SU-DHL-6 (cell line): ENCODE measurements around the gene JAK1.

ENCODE experiments used
- H2AFZ ChIP-seq: fragments of 200-600 bp; sonication (generic); 2 replicates; pipeline ENCODE4 v1.6.1; 2014; ENCODE audit warnings: low read depth, mild to moderate bottlenecking, moderate library complexity, mixed read lengths, antibody characterized with exemption, low read length; ENCODE audit not compliant: severe bottlenecking
- H3F3A ChIP-seq: fragments of 200-600 bp; shearing (Covaris generic); 2 replicates; pipeline ENCODE4 v1.6.0; 2016; ENCODE audit warnings: antibody characterized with exemption, mild to moderate bottlenecking; ENCODE audit not compliant: insufficient read depth
- H3K27ac ChIP-seq: fragments of 200-600 bp; sonication (generic); 2 replicates; pipeline ENCODE4 v1.5.1; 2016; ENCODE audit warnings: low read depth, mild to moderate bottlenecking, low read length, moderate library complexity, mixed read lengths
- H3K27me3 ChIP-seq: fragments of 200-600 bp; sonication (generic), shearing (Covaris generic); 2 replicates; pipeline ENCODE4 v1.6.0; 2014; ENCODE audit warnings: mild to moderate bottlenecking, low read length
- H3K36me3 ChIP-seq: fragments of 200-600 bp; sonication (generic); 2 replicates; pipeline ENCODE4 v1.6.1; 2014; ENCODE audit warnings: mild to moderate bottlenecking, low read length, mixed read lengths
- H3K4me2 ChIP-seq: fragments of 300-600, 200-600 bp; shearing (Covaris generic), sonication (generic); 2 replicates; pipeline ENCODE4 v1.6.0; 2014; ENCODE audit warnings: low read length, low read depth, mild to moderate bottlenecking; ENCODE audit not compliant: poor library complexity, severe bottlenecking
- H3K4me3 ChIP-seq: fragments of 200-600 bp; sonication (generic); 2 replicates; pipeline ENCODE4 v1.5.1; 2014; ENCODE audit warnings: antibody characterized with exemption, low read length, mild to moderate bottlenecking, mixed read lengths; ENCODE audit not compliant: insufficient read depth, poor library complexity, severe bottlenecking
- H3K79me2 ChIP-seq: fragments of 200-600 bp; sonication (generic); 2 replicates; pipeline ENCODE4 v1.6.1; 2014; ENCODE audit warnings: mild to moderate bottlenecking, low read length, moderate library complexity; ENCODE audit not compliant: insufficient read depth
- H3K9ac ChIP-seq: fragments of 200-600 bp; sonication (generic); 2 replicates; pipeline ENCODE4 v1.7.0; 2014; ENCODE audit warnings: mild to moderate bottlenecking, low read length
- H3K9me2 ChIP-seq: fragments of 200-600 bp; sonication (generic); replicated peaks from 2 replicates; pipeline ENCODE4 v1.6.1; 2014; ENCODE audit warnings: low read length; ENCODE audit not compliant: insufficient read depth
- H3K9me3 ChIP-seq: fragments of 200-600 bp; sonication (generic); 2 replicates; pipeline ENCODE4 v1.6.1; 2014; ENCODE audit warnings: low read length, mixed read lengths; ENCODE audit not compliant: insufficient read depth
- H4K20me1 ChIP-seq: fragments of 200-600 bp; sonication (generic); 2 replicates; pipeline ENCODE4 v1.6.1; 2014; ENCODE audit warnings: low read depth, mild to moderate bottlenecking, antibody characterized with exemption, low read length, moderate library complexity, mixed read lengths
- EZH2phosphoT487 ChIP-seq: fragments of 200-600 bp; sonication (generic), shearing (Covaris generic); conservative IDR thresholded peaks from 2 replicates; pipeline ENCODE4 v1.6.1; 2018; ENCODE audit warnings: mild to moderate bottlenecking, antibody characterized with exemption, low read length, moderate library complexity, mixed read lengths
- TF ChIP-seq, protein P1 (sequence below): fragments of 200-600 bp; sonication (generic); IDR thresholded peaks from one replicate; pipeline ENCODE4 v1.5.1; 2017; ENCODE audit warnings: antibody characterized with exemption, mild to moderate bottlenecking, low read length, moderate library complexity; ENCODE audit not compliant: insufficient read depth, poor library complexity, severe bottlenecking

Gene JAK1

DNA sequence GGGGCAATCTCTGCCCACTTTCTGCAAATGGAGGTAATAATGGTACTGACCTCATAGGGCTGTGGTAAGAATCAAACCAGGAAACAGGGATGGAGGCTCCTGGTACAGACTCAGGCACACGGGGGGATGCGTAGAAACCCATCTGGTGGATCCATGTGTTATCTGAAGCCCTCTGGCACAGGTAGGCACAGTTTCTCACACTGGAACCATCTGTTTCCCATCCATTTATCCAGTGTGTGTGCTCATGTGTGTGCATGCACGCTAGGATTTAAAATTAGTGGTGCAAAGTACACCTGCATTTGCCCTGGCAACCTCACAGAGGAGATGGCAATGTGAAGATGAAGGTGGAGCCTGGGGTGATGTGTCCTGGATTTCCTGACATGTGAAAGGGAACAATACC, 118.2 kb downstream of the JAK1 start:
- no peaks in the 10 kb centered on the region for H3F3A ChIP-seq
- H4K20me1 ChIP-seq: no peaks in the 10 kb centered on the region
- no peaks in the 10 kb centered on the region for H3K9me3 ChIP-seq
- no peak overlapping the region for H3K4me2 ChIP-seq
- no peak overlapping the region for H2AFZ ChIP-seq
- no peak overlapping the region for H3K27ac ChIP-seq
- H3K27me3 ChIP-seq: no peaks in the 10 kb centered on the region
- H3K79me2 ChIP-seq: no peaks in the 10 kb centered on the region
- no peaks in the 10 kb centered on the region for H3K9me2 ChIP-seq
- no peak overlapping the region for H3K4me3 ChIP-seq
- H3K9ac ChIP-seq: no peak overlapping the region
- TF ChIP-seq, protein P1, sequence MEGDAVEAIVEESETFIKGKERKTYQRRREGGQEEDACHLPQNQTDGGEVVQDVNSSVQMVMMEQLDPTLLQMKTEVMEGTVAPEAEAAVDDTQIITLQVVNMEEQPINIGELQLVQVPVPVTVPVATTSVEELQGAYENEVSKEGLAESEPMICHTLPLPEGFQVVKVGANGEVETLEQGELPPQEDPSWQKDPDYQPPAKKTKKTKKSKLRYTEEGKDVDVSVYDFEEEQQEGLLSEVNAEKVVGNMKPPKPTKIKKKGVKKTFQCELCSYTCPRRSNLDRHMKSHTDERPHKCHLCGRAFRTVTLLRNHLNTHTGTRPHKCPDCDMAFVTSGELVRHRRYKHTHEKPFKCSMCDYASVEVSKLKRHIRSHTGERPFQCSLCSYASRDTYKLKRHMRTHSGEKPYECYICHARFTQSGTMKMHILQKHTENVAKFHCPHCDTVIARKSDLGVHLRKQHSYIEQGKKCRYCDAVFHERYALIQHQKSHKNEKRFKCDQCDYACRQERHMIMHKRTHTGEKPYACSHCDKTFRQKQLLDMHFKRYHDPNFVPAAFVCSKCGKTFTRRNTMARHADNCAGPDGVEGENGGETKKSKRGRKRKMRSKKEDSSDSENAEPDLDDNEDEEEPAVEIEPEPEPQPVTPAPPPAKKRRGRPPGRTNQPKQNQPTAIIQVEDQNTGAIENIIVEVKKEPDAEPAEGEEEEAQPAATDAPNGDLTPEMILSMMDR: no peak
- no peak for TF ChIP-seq EZH2phosphoT487
- H3K36me3 ChIP-seq: no peaks in the 10 kb centered on the region

DNA sequence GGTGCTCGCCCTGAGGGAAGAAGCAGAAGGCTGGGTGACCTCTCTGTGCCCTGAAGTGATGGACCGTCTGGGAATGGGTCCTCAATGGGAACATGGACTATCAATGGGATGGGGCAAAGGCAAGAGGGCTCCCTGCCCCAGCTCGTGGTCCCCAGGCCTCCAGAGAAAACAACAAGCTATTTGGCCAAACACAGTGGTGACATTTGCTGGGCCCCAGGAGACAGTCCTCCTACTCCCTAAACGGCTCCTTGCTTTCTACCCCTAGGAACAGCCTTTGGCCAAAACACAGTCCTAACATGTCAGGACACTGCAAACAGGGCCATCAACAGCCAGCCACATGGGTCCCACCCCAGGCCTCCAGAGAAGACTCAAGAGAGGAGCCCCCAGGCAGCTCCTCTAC, 118.7 kb downstream of the JAK1 start:
- no peaks in the 10 kb centered on the region for H4K20me1 ChIP-seq
- no peaks in the 10 kb centered on the region for H3K79me2 ChIP-seq
- no peak overlapping the region for H3K27ac ChIP-seq
- no peaks in the 10 kb centered on the region for H3K36me3 ChIP-seq
- no peaks in the 10 kb centered on the region for H3K9me3 ChIP-seq
- TF ChIP-seq EZH2phosphoT487: no peak
- TF ChIP-seq, protein P1: no peak
- H3K9me2 ChIP-seq: no peaks in the 10 kb centered on the region
- no peak overlapping the region for H2AFZ ChIP-seq
- no peak overlapping the region for H3K4me3 ChIP-seq
- H3F3A ChIP-seq: no peaks in the 10 kb centered on the region
- H3K9ac ChIP-seq: no peak overlapping the region
- no peak overlapping the region for H3K4me2 ChIP-seq
- H3K27me3 ChIP-seq: no peaks in the 10 kb centered on the region

DNA sequence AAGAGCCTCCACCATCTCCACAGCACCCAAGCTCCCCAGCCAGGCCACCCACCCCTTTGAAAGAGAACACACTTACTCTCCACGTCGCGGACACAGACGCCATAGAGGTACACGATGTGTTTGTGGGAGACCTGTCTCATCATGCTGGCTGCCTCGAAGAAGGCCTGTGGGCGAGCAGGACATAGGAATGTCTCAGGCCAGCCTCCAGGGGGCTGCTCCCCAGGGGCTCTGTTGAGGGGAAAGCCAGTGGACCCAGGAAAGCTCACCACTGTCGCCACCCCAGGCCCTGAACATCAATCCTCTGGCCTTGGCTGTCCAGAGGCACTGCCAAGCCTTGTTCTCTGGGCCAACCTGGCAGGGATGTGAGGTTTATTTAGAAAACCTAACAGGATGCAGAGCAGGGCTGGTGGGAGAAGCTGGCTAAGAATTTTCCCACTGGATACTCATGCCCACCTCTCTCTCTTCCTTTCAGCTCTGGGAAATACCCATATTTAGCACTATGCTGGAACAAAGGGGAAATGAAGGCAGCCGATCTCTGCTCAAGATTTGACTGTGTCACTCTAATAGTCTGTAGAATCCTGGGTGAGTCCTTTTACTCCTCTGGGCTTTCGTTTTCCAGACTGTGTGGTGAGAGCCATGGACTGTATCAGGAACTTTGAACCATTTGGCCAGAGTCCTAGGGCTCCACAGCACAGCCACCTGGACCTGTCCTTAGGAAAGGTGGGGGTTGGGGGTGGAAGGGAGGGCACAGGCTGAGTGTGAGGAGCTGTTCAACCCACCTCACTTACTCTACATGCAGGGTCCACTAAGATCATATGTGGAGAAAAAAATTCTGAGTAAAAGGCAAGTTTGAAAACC, 119.5 kb downstream of the JAK1 start:
- Histone ChIP-seq H3F3A (no peaks in the 10 kb centered on the region), H3K36me3 (no peaks in the 10 kb centered on the region), H3K9me3 (no peaks in the 10 kb centered on the region), H3K79me2 (no peaks in the 10 kb centered on the region), H3K27me3 (no peaks in the 10 kb centered on the region), H3K9me2 (no peaks in the 10 kb centered on the region), H3K4me3 (no peak overlapping the region), H4K20me1 (no peaks in the 10 kb centered on the region), H2AFZ (no peak overlapping the region), H3K4me2 (no peak overlapping the region), H3K27ac (no peak overlapping the region), H3K9ac (no peak overlapping the region)
- TF ChIP-seq, protein P1: no peak
- TF ChIP-seq EZH2phosphoT487: no peak
